Endothelial cell of umbilical vein (primary cell): ENCODE results near the gene ERG. TPM values are rescaled to one million over a fixed set of nuclear protein-coding genes. Genes with fewer than 3 reads are reported as not detected.

Source experiments
- BruUV-seq: library from RNA; stranded (reverse); fragments of 400-500 nt; replicated peaks from 2 replicates; lab custom pipeline; 2021; lab: Mats Ljungman, UMichigan
- CTCF ChIA-PET: fragments of 300-600, 350-600 bp; sonication (Branson Sonifier 250); formaldehyde crosslinking; loops from one replicate; lab custom pipeline; 2021; ENCODE audit warnings: antibody characterized with exemption, inconsistent platforms; lab: Charles Lee
- POLR2A ChIA-PET: fragments of 300-600, 350-600 bp; sonication (Branson Sonifier 250); formaldehyde crosslinking; loops from one replicate; lab custom pipeline; 2021; ENCODE audit warnings: antibody characterized with exemption, inconsistent platforms; lab: Charles Lee
- DNase-seq: peaks from one replicate; pipeline ENCODE4 v3.0.0-alpha.2; 2011; ENCODE audit warnings: low read depth, low spot score
- FAIRE-seq: peaks from 2 replicates; lab custom pipeline; 2011; peaks lifted over from hg19 to GRCh38; lab: Jason Lieb, UNC
- H2AFZ ChIP-seq: 2 replicates; pipeline ENCODE4 v1.6.0; 2012; ENCODE audit warnings: low read depth, low read length, control low read depth, inconsistent platforms
- H3K27ac ChIP-seq: 2 replicates; pipeline ENCODE4 v1.5.1; 2011; ENCODE audit warnings: low read depth, mild to moderate bottlenecking, control low read depth, low read length, moderate library complexity; ENCODE audit not compliant: insufficient read depth
- H3K27me3 ChIP-seq, 2 experiments: 2 replicates each; pipeline versions ENCODE4 v1.6.0 to v1.6.1; 2011; ENCODE audit warnings: low read length in 2 of 2, mixed read lengths in 1 of 2; ENCODE audit not compliant: control insufficient read depth in 2 of 2, insufficient read depth in 2 of 2
- H3K36me3 ChIP-seq, 2 experiments: 2 replicates in 1 of 2; 3 replicates in 1 of 2; pipeline ENCODE4 v1.5.1; 2011; ENCODE audit warnings: low read length in 2 of 2, mild to moderate bottlenecking in 1 of 2, moderate library complexity in 1 of 2; ENCODE audit not compliant: control insufficient read depth in 2 of 2, insufficient read depth in 2 of 2; ENCODE audit errors: extremely low read depth in 1 of 2
- H3K4me1 ChIP-seq: 3 replicates; pipeline ENCODE4 v1.5.1; 2011; ENCODE audit warnings: mild to moderate bottlenecking, low read length; ENCODE audit not compliant: control insufficient read depth, insufficient read depth; ENCODE audit errors: extremely low read depth
- H3K4me2 ChIP-seq: 2 replicates; pipeline ENCODE4 v1.6.1; 2011; ENCODE audit warnings: low read length, control low read depth, mixed read lengths; ENCODE audit not compliant: insufficient read depth
- H3K4me3 ChIP-seq, 3 experiments: fragments of 200-600 bp in 1 of 3; sonication (generic), shearing (Covaris generic) in 1 of 3; replicated peaks in 1 of 3; 2 replicates each; pipeline ENCODE4 v1.5.1; 2011 to 2016; ENCODE audit warnings: control low read depth in 3 of 3, low read length in 3 of 3, mild to moderate bottlenecking in 2 of 3, inconsistent platforms in 1 of 3, low read depth in 1 of 3, moderate library complexity in 1 of 3; ENCODE audit not compliant: insufficient read depth in 1 of 3
- H3K79me2 ChIP-seq: 2 replicates; pipeline ENCODE4 v1.6.0; 2012; ENCODE audit warnings: low read length, inconsistent platforms; ENCODE audit not compliant: control insufficient read depth, insufficient read depth
- H3K9ac ChIP-seq: replicated peaks from 2 replicates; pipeline ENCODE3; 2011; ENCODE audit warnings: low read length, control low read depth; ENCODE audit not compliant: insufficient read depth; ENCODE audit errors: extremely low read depth
- H3K9me1 ChIP-seq: replicated peaks from 3 replicates; pipeline ENCODE4 v1.6.0; 2011; ENCODE audit warnings: mild to moderate bottlenecking, low read length; ENCODE audit not compliant: control insufficient read depth, insufficient read depth; ENCODE audit errors: extremely low read depth
- H3K9me3 ChIP-seq: replicated peaks from 2 replicates; pipeline ENCODE4 v1.5.1; 2012; ENCODE audit warnings: low read length, inconsistent platforms; ENCODE audit not compliant: control insufficient read depth, insufficient read depth
- H4K20me1 ChIP-seq: replicated peaks from 2 replicates; pipeline ENCODE3; 2011; ENCODE audit warnings: mild to moderate bottlenecking, low read length; ENCODE audit not compliant: control insufficient read depth, insufficient read depth; ENCODE audit errors: extremely low read depth
- EZH2 ChIP-seq: IDR thresholded peaks from 2 replicates; pipeline ENCODE4 v1.6.1; 2012; ENCODE audit warnings: borderline replicate concordance, low read depth, mild to moderate bottlenecking, moderate library complexity, low read length, inconsistent platforms; ENCODE audit not compliant: severe bottlenecking
- FOS ChIP-seq: IDR thresholded peaks from 2 replicates; pipeline ENCODE4 v1.6.1; 2011; ENCODE audit warnings: mild to moderate bottlenecking, low read length, moderate library complexity, borderline replicate concordance; ENCODE audit not compliant: insufficient read depth
- GATA2 ChIP-seq: IDR thresholded peaks from 2 replicates; pipeline ENCODE4 v1.7.0; 2011; ENCODE audit warnings: low read depth, mild to moderate bottlenecking, moderate library complexity, mixed read lengths, low read length; ENCODE audit not compliant: insufficient read length, insufficient read depth
- JUN ChIP-seq: IDR thresholded peaks from 2 replicates; pipeline ENCODE4 v1.6.1; 2011; ENCODE audit warnings: borderline replicate concordance, low read depth; ENCODE audit not compliant: insufficient read length, insufficient read depth
- MAX ChIP-seq: IDR thresholded peaks from 2 replicates; pipeline ENCODE4 v1.6.1; 2011; ENCODE audit not compliant: insufficient read depth, insufficient read length
- MYC ChIP-seq: IDR thresholded peaks from one replicate; pipeline ENCODE4 v1.6.1; 2011; ENCODE audit warnings: mild to moderate bottlenecking, low read depth, low read length
- POLR2A ChIP-seq: IDR thresholded peaks from 2 replicates; pipeline ENCODE4 v1.6.1; 2012; ENCODE audit warnings: low read depth, mild to moderate bottlenecking, control low read depth, low read length
- POLR2AphosphoS5 ChIP-seq: IDR thresholded peaks from 2 replicates; pipeline ENCODE4 v1.6.1; 2012; ENCODE audit warnings: low read depth, mild to moderate bottlenecking, control low read depth, low read length, moderate library complexity; ENCODE audit not compliant: insufficient read depth
- dilution Hi-C: fragments of 300-500 bp; cut with MboI; formaldehyde crosslinking; loops from one replicate; pipeline ENCODE4 v1.15.0; 2019; ENCODE audit warnings: low sequenced_read_pairs; ENCODE audit not compliant: extremely low pct_ligation_motif_present
- intact Hi-C: fragments of 100-400 bp; cut with micrococcal nuclease; formaldehyde crosslinking; loops from one replicate; pipeline ENCODE4 v1.10.0; 2022
- polyA plus RNA-seq, 4 experiments: library from polyadenylated mRNA; depleted of rRNA in 3 of 4; stranded (reverse) in 3 of 4; unstranded in 1 of 4; fragments of >200 nt; gene quantifications; 2 replicates each; pipeline versions ENCODE4 v1.2.1 to v1.2.3, GENCODE V29; 2011 to 2012; ENCODE audit warnings: missing spikeins in 1 of 4
- total RNA-seq: library from RNA; stranded (reverse); gene quantifications from 2 replicates; pipeline ENCODE4 v1.2.3, GENCODE V29; 2021
- TF ChIP-seq, protein P1 (sequence below), 2 donors: IDR thresholded peaks; 1 replicate in 1 of 2; 2 replicates in 1 of 2; pipeline ENCODE4 v1.5.1; 2011; ENCODE audit warnings: low read length in 2 of 2, mild to moderate bottlenecking in 2 of 2, moderate library complexity in 2 of 2, control low read depth in 1 of 2, inconsistent platforms in 1 of 2, low read depth in 1 of 2; ENCODE audit not compliant: insufficient read depth in 1 of 2; ENCODE audit errors: extremely low read depth in 1 of 2

ERG gene
- total and polyA plus RNA-seq, 2 donors (not counting 3 experiments of a cell fraction or from before 2014, with no cell fraction given), result 173 to 210 TPM

GRCh38 chr21:38349111-38349746, 149.0 kb downstream of the ERG start:
- TF ChIP-seq POLR2A, result no peak
- TF ChIP-seq MYC, result no peak
- TF ChIP-seq POLR2AphosphoS5, result no peak
- no peak for TF ChIP-seq MAX
- ChIA-PET POLR2A (no interaction called here), CTCF (interaction anchor here (1.0 to 9.7 kb wide), 3 partner anchors 126 to 183 kb away, joined by 3 to 740 read pairs (median 386); no protein-coding TSS in a partner anchor)
- no peaks in the 10 kb centered on the region for H3K27me3 ChIP-seq
- H3K9ac ChIP-seq, result no peak overlapping the region
- no peak overlapping the region for H3K4me3 ChIP-seq
- no peak overlapping the region for H3K4me2 ChIP-seq
- peaks cover 16% of the 10 kb centered on the region for H3K4me1 ChIP-seq
- H3K9me3 ChIP-seq, result no peaks in the 10 kb centered on the region
- peak; percentile 36 for DNase-seq
- no peak for FAIRE-seq
- H3K9me1 ChIP-seq, result no peaks in the 10 kb centered on the region
- intact Hi-C loops, result no loop called here
- H4K20me1 ChIP-seq, result no peaks in the 10 kb centered on the region
- peak overlapping the region; percentile 8 for H2AFZ ChIP-seq
- no TSS peak for BruUV-seq
- dilution Hi-C loops, result no loop called here
- H3K36me3 ChIP-seq, result no peaks in the 10 kb centered on the region
- H3K27ac ChIP-seq, result no peak overlapping the region
- H3K79me2 ChIP-seq, result no peaks in the 10 kb centered on the region

GRCh38 chr21:38346286-38346685, 152.0 kb downstream of the ERG start:
- ChIA-PET POLR2A (no interaction called here), CTCF (interaction anchor here (1.0 to 2.1 kb wide), 3 partner anchors 10 to 175 kb away, joined by 3 to 8 read pairs (median 3); no protein-coding TSS in a partner anchor)
- Histone ChIP-seq H3K9me3 (no peaks in the 10 kb centered on the region), H3K4me1 (peaks cover 17% of the 10 kb centered on the region), H3K79me2 (no peaks in the 10 kb centered on the region), H4K20me1 (no peaks in the 10 kb centered on the region), H3K4me2 (no peak overlapping the region), H3K4me3 (no peak overlapping the region), H3K9ac (no peak overlapping the region), H3K9me1 (no peaks in the 10 kb centered on the region), H3K27ac (no peak overlapping the region), H3K36me3 (no peaks in the 10 kb centered on the region), H3K27me3 (no peaks in the 10 kb centered on the region), H2AFZ (no peak overlapping the region)
- DNase-seq (no peak), FAIRE-seq (no peak)
- BruUV-seq, result no TSS peak
- dilution Hi-C loops, result no loop called here
- intact Hi-C loops, result no loop called here
- TF ChIP-seq MAX (no peak), EZH2 (no peak), FOS (no peak), MYC (no peak), GATA2 (no peak), POLR2AphosphoS5 (no peak), POLR2A (no peak), JUN (no peak)
- TF ChIP-seq, protein P1, sequence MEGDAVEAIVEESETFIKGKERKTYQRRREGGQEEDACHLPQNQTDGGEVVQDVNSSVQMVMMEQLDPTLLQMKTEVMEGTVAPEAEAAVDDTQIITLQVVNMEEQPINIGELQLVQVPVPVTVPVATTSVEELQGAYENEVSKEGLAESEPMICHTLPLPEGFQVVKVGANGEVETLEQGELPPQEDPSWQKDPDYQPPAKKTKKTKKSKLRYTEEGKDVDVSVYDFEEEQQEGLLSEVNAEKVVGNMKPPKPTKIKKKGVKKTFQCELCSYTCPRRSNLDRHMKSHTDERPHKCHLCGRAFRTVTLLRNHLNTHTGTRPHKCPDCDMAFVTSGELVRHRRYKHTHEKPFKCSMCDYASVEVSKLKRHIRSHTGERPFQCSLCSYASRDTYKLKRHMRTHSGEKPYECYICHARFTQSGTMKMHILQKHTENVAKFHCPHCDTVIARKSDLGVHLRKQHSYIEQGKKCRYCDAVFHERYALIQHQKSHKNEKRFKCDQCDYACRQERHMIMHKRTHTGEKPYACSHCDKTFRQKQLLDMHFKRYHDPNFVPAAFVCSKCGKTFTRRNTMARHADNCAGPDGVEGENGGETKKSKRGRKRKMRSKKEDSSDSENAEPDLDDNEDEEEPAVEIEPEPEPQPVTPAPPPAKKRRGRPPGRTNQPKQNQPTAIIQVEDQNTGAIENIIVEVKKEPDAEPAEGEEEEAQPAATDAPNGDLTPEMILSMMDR (IDR thresholded peaks at IDR 0.05; ENCODE audit: extremely low read depth in 1 of 2, insufficient read depth in 1 of 2, low read depth in 1 of 2, low read length in 2 of 2), result no peak
